ENCODE data around the gene NARS2. TPM values are rescaled to one million over a fixed set of nuclear protein-coding genes. Genes with fewer than 3 reads are reported as not detected.
"Not testable (repeated sequence)": the region's sequence is repeated elsewhere in the genome, so short reads cannot be mapped to it uniquely, and the experiment has no call there.

Gene NARS2
- total RNA-seq, 1 donor: 37.1 TPM

GRCh38 chr11:78607696-78608095, 33.0 kb upstream of the NARS2 start:
- no peak for DNase-seq (ENCODE audit: low read depth)
- no peak overlapping the region for H3K4me3 ChIP-seq (ENCODE audit: low read depth, low read length)
- TF ChIP-seq CTCF (IDR thresholded peaks at IDR 0.05; ENCODE audit: insufficient read depth, low read depth, low read length): no peak

- no peak for TF ChIP-seq CTCF (IDR thresholded peaks at IDR 0.05; ENCODE audit: insufficient read depth, low read depth, low read length)
- H3K4me3 ChIP-seq (ENCODE audit: low read depth, low read length): no peak overlapping the region
- no peak for DNase-seq (ENCODE audit: low read depth)
These were observed 32.0 kb upstream of the NARS2 start for GRCh38 chr11:78606667-78607066.

GRCh38 chr11:78605296-78605695, 30.6 kb upstream of the NARS2 start:
- no peak for TF ChIP-seq CTCF (IDR thresholded peaks at IDR 0.05; ENCODE audit: insufficient read depth, low read depth, low read length)
- no peak overlapping the region for H3K4me3 ChIP-seq (ENCODE audit: low read depth, low read length)
- peak; percentile 37 for DNase-seq (ENCODE audit: low read depth)

DNA sequence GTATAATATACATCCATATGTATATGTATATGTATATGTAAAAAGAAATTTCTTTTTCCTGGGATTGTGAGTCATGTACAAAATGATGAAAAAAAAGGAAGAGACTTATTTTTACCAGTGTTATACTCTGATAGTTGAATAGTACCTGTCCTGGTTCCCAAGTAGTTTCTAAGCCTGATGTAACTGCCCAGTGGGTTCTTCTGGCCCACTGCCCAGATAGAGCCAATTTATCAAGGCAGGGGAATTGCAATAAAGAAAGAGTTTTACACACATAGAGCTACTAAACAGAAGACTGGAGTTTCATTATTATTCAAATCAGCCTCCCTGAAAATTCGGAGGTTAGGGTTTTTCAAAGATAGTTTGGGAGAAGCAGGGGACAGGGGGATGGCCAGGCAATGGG, 29.1 kb upstream of the NARS2 start:
- no peak overlapping the region for H3K4me3 ChIP-seq (ENCODE audit: low read depth, low read length)
- DNase-seq (ENCODE audit: low read depth): no peak
- no peak for TF ChIP-seq CTCF (IDR thresholded peaks at IDR 0.05; ENCODE audit: insufficient read depth, low read depth, low read length)

DNA sequence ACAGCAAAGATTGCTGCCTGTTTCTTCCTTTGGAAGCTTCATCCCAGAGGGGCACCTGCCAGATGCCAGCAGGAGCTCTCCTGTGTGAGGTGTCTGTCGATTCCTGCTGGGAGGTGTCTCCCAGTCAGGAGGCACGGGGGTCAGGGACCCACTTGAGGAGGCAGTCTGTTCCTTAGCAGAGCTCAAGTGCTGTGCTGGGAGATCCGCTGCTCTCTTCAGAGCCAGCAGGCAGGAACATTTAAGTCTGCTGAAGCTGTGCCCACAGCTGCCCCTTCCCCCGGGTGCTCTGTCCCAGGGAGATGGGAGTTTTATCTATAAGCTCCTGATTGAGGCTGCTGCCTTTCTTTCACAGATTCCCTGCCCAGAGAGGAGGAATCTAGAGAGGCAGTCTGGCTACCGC, 28.1 kb upstream of the NARS2 start:
- H3K4me3 ChIP-seq (ENCODE audit: low read depth, low read length); DNase-seq (ENCODE audit: low read depth): not testable (repeated sequence)

DNA sequence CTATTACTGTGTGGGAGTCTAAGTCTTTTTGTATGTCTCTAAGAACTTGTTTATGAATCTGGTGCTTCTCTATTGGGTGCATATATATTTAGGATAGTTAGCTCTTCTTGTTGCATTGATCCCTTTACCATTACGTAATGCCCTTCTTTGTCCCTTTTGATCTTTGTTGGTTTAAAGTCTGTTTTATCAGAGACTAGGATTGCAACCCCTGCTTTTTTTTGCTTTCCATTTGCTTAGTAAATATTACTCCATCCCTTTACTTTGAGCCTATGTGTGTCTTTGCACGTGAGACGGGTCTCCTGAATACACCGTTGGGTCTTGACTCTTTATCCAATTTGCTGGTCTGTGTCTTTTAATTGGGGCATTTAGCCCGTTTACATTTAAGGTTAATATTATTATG, 26.4 kb upstream of the NARS2 start:
- not testable (repeated sequence) for H3K4me3 ChIP-seq (ENCODE audit: low read depth, low read length); DNase-seq (ENCODE audit: low read depth)

DNA sequence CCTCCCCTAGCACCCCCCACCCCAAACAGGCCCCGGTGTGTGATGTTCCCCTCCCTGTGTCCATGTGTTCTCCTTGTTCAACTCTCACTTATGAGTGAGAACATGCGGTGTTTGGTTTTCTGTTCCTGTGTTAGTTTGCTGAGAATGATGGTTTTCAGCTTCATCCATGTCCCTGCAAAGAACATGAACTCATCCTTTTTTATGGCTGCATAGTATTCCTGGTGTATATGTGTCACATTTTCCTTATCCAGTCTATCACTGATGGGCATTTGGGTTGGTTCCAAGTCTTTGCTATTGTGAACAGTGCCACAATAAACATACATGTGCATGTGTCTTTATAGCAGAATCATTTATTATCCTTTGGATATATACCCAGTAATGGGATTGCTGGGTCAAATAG, 22.9 kb upstream of the NARS2 start:
- DNase-seq (ENCODE audit: low read depth); H3K4me3 ChIP-seq (ENCODE audit: low read depth, low read length): not testable (repeated sequence)

DNA sequence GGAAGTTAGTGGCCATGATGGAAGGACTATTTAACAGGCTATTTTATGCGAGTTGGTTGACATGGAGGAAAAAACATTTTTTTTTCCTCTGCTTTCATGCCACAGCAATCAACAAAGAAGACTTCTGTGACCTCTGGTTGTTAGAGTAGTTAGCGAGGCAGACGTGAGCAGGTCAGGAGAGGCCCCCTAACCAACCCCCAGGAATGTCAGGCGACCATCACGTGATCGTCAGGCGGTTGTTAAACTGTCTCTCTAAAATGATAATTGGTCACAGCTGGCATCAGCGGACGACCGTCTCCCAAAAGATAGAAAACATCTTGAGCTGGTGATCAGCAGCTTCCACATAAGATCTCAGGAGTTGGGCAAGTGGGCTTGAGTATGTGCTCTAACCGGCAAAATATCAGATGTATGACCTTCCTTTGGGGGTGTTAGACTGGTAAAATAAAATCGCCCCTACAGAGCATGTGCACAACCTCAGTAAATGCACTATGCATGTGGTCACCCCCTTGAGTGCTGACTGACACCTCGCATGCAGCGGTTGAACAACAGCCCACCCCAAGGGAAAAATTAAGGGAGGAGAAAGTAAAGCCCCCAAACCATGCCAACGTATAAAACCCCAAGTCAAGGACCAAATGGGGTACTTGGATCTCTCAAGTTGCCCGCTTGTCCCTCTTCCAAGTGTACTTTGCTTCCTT, 20.9 kb upstream of the NARS2 start:
- TF ChIP-seq CTCF (IDR thresholded peaks at IDR 0.05; ENCODE audit: insufficient read depth, low read depth, low read length): no peak
- H3K4me3 ChIP-seq (ENCODE audit: low read depth, low read length): no peak overlapping the region
- DNase-seq (ENCODE audit: low read depth): peak; percentile 95
